IMR-90 (cell line): ENCODE results near the gene NKAIN4.

Experiments used
- POLR2A ChIP-seq: IDR thresholded peaks from 2 replicates; pipeline ENCODE4 v1.6.1; 2012; ENCODE audit warnings: mild to moderate bottlenecking, low read depth, low read length
- TF ChIP-seq, protein P1 (sequence below): conservative IDR thresholded peaks from 2 replicates; pipeline ENCODE4 v1.5.1; 2012; ENCODE audit warnings: mild to moderate bottlenecking, low read depth, low read length, improper control_type of control experiment

DNA sequence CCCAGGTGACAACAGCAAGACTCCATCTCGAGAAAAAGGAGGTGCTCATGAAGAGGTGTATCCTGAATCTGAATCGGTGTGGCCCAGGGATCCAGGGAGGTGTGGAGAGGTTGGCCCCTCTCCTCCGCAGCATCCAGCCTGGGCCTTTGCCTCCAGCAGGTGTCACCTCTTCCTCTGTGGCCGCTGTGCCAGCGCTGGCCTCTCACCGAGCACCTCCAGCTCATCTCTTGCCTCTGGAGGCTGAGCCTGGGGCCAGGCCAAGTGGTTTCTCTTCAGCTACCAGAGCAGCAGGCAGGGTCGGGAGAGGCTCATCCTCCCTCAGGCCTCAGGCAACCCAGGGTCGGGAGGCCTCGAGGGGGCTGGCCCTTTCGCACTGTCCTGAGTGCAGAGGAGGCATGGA lies 37.5 kb upstream of the NKAIN4 start:
- TF ChIP-seq, protein P1, sequence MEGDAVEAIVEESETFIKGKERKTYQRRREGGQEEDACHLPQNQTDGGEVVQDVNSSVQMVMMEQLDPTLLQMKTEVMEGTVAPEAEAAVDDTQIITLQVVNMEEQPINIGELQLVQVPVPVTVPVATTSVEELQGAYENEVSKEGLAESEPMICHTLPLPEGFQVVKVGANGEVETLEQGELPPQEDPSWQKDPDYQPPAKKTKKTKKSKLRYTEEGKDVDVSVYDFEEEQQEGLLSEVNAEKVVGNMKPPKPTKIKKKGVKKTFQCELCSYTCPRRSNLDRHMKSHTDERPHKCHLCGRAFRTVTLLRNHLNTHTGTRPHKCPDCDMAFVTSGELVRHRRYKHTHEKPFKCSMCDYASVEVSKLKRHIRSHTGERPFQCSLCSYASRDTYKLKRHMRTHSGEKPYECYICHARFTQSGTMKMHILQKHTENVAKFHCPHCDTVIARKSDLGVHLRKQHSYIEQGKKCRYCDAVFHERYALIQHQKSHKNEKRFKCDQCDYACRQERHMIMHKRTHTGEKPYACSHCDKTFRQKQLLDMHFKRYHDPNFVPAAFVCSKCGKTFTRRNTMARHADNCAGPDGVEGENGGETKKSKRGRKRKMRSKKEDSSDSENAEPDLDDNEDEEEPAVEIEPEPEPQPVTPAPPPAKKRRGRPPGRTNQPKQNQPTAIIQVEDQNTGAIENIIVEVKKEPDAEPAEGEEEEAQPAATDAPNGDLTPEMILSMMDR, result no peak
- TF ChIP-seq POLR2A, result no peak
